HG03442 (cell line): ENCODE data around the gene UNC13C.
"Not testable (repeated sequence)": the region's sequence is repeated elsewhere in the genome, so short reads cannot be mapped to it uniquely, and the experiment has no call there.

Experiments
- ATAC-seq: cut with Tn5 transposase; IDR thresholded peaks from one replicate; pipeline ENCODE4 v1.9.1; 2021; ENCODE audit warnings: mild to moderate bottlenecking, moderate library complexity; ENCODE audit not compliant: unreplicated experiment

The UNC13C gene

GRCh38 chr15:53978253-53978906 lies at the start of gene UNC13C:
TSS of gene UNC13C (plus strand) at chr15:53978441. CDS start at chr15:54012904, 34,463 bp downstream.
- ATAC-seq, result no peak

GRCh38 chr15:53936137-53936536 lies 42.1 kb upstream of the UNC13C start:
- ATAC-seq, result no peak

DNA sequence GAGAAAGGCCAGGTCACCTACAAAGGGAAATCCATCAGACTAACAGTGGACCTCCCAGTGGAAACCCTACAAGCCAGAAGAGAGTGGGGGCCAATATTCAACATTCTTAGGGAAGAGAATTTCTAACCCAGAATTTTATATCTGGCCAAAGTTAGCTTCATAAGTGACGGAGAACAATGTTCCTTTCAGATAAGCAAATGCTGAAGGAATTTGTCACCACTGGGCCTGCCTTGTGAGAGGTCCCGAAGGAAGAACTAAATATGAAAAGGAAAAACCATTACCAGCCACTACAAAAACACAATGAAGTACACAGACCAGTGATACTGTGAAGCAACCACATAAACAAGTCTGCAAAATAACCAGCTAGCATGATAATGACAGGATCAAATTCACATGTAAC lies 40.6 kb upstream of the UNC13C start:
- ATAC-seq, result not testable (repeated sequence)

DNA sequence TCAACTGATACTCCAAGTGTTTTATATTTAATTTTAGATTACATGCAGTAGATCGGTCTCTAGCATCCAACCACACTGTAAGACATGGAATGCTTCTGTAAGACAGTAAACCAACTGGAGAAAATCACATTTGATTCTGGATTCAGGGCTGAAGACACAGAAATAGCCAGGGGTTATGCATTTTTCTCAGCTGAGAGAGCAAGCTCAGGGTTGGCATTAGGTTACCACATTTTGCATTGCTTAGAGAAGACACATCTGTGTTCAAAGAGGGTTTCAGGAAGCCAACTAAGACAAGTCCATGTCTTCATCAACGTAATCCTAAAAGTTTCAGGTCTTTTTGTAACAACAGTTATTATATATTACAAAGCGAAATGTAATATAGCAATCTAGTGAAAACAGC lies 27.7 kb upstream of the UNC13C start:
- no peak for ATAC-seq

- ATAC-seq, result no peak
These were observed 22.8 kb upstream of the UNC13C start for GRCh38 chr15:53955396-53955795.

DNA sequence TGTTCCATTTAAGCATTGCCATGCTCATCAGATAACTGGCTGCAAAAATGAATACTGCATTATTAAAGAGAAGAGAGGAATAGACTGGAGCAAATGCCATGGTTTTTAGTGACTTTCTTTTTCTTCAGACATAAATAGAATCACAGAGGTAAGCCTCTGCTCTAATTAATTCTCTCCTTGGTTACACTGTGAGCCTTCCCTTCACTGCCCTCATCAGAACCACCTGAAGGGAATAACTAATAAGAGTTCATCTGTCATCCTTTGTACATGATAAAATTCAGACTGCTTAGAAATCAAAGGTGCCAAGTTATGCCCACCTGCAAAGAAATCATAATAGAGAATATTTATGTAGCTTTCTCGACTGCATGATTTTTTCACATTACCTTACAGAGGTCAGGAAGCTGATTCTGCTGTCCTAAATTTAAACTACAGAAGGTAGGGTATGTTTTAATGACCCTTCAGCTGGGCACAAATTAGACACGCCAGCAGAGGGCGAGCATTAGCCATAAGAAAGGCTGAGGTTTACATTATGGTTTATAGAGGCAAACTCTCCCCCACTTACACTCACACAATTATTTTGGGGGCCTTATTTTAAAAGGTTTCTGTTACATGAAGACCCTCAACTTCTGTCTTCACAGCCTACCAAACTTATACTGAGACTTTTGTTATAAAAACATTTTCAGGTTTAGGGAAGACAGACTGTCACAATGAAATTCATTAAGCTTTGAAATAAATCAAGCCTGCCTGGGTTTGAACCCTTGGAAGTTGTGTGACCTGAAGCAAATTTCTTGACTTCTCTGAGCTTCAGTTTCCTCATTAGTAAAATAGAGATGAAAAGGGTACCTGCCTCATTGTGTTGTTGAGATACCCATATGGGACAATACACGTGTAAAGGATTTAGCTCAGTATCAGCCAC lies 15.3 kb upstream of the UNC13C start:
- ATAC-seq, result no peak

DNA sequence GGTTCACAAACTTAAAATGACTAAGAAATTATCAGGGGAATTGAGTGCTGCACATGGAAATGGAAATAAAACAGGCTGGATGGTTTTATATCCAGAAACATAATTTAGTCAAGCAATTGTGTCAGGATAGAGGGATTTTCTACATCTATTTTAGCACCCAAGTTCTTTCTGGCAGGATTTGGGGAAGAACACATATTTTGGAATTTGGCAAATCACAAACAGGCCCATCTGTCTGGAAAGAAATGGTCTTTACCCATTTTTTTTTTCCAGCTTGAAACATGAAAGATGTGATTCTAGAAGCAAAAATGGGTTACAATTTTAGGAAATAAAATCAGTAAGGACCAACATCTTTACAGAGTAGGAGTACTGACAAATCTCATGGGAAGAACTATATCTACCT lies 14.4 kb upstream of the UNC13C start:
- no peak for ATAC-seq

- no peak for ATAC-seq
These were observed 4.1 kb upstream of the UNC13C start for GRCh38 chr15:53974121-53974520.

GRCh38 chr15:53974813-53975212 lies 3.4 kb upstream of the UNC13C start:
- no peak for ATAC-seq

DNA sequence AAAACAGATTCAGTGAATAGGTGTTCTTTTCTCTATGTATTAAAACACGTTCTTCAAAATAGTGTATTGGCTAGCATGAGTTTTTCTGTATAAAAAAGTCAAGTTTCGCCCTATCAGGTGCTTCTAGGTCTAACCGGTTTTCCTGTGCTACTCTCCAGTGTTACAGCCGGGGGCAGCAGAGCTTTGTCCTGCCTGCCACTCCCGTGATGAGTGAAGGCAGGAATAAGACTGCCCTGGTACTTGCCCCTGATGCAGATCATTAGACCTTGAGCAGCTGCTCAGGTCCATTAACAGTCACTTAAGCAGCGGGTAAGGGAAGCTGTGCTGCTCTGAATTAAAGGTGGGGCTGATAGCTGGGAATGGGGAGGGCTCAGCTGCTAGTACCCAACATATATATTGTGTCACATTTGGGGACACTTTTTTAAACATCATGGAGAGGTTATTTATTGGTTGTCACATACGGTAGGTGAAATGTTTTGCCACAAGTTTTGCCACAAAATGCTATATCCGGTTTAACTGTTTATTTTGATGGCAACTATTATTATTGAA lies 1.3 kb upstream of the UNC13C start:
- no peak for ATAC-seq

- ATAC-seq, result no peak
These were observed 979 bp downstream of the UNC13C start for GRCh38 chr15:53979051-53979788.

- no peak for ATAC-seq
These were observed 1.8 kb downstream of the UNC13C start for GRCh38 chr15:53980021-53980420.

- no peak for ATAC-seq
These were observed 3.9 kb downstream of the UNC13C start for GRCh38 chr15:53982071-53982680.

DNA sequence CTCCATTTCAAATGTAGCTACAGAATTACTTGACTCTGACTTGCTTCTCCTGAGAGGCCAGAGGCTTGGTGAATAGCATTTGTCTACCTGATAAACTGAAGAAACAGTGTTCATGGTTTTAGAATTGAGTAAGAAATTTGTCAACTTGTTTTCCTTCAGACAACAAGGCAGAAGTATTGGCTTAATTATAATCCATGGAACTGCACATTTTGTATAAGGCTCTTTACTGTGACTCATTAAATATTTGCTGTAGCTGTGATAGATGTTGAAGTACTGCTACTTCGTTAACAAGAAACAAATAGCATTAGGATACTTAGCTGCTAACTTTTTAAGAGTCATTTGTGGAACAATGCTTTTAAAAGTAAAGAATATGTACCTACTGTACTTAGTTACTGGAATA lies 4.6 kb downstream of the UNC13C start:
- ATAC-seq, result no peak

DNA sequence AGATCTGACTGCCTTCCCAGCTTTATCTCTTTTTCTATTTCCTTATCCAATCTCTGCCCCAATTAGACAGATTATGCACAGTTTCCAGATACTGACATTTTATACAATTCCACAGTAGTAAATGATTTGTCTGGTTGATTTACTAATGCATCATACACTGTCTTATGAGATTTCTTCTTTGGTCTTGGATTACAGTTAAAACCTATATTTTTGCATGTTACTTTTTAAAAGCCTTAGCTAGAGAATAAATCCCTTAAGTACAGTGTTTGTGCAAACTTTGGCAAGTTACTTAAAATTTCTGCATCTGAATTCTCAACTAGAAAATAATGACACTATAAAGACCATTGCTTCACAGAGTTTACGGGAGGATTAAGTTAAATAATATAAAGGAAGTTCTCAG lies 6.0 kb downstream of the UNC13C start:
- no peak for ATAC-seq

GRCh38 chr15:53985562-53985961 lies 7.3 kb downstream of the UNC13C start:
- no peak for ATAC-seq

DNA sequence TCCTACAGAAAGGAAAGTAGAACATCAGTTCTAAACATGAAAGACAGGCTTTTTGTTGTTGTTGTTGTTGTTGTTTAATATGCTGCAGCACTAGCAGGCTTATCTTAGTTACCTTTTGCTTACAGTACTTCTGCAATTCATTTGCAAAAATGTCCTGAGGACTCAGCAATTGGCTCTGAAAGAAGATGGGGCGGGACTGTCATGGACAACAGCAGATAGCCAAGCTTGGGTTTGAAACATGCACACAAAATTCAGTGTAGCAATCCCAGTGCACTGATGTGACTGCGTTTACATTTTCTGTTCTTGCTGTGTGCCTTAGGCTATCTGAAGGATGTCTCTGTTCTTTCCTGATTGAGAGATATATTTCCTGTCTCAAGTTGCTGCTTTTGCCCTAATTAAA lies 9.2 kb downstream of the UNC13C start:
- ATAC-seq, result no peak

GRCh38 chr15:54007256-54007655 lies 29.0 kb downstream of the UNC13C start:
- ATAC-seq, result no peak

DNA sequence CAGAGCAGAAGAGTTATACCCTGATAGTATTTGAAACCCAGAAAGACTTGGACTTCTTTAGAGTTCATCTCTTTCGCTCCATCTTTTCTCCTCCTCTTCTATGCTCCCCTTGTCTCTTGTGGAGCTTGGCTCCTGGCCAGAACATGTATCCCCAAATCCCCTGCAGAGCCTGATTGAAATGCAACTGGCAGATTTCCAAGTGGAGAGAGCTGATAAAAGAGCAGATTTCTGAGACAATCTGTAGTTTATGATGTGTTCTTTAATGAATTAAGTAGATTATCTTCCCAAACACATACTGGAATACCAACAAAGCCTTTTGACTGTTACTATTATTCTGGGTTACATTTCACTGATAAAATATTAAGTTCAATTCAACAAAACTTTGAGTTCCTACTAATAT lies 33.4 kb downstream of the UNC13C start:
- ATAC-seq, result no peak

- no peak for ATAC-seq
These were observed 35.9 kb downstream of the UNC13C start for GRCh38 chr15:54014067-54014655.
